Keratinocyte (primary cell): ENCODE results near the gene ASB15.

Experiments
- EZH2 ChIP-seq: IDR thresholded peaks from one replicate; pipeline ENCODE4 v1.6.1; 2012; ENCODE audit warnings: inconsistent platforms, mild to moderate bottlenecking, low read length, moderate library complexity
- TF ChIP-seq, protein P1 (sequence below), 3 experiments: IDR thresholded peaks in 1 of 3; conservative IDR thresholded peaks in 1 of 3; optimal IDR thresholded peaks in 1 of 3; 2 replicates in 2 of 3; 3 replicates in 1 of 3; pipeline versions ENCODE3 to v1.5.1; 2011; ENCODE audit warnings: low read length in 3 of 3, mild to moderate bottlenecking in 3 of 3, moderate library complexity in 2 of 3, control low read depth in 1 of 3, inconsistent platforms in 1 of 3; ENCODE audit not compliant: insufficient read depth in 2 of 3; ENCODE audit errors: extremely low read depth in 1 of 3

DNA sequence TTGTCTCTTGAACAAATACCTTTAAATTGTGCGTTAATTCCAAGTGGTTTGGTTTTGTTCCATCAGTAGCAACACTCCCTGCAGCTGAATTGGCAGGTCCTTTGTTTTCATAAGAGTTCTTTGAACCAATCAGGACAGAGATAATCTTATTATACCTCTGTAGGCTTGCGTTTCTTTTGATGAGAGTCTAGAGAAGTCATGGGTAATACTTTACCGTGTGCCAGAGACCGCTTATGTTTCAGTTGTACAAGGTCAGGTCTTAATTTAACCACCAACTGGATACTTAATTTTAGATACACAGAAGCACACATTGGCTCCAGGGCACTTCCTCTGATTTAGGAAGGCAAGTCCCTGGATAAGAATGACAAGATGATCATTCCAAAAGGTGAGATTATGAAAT lies at the start of gene ASB15:
- TF ChIP-seq, protein P1, sequence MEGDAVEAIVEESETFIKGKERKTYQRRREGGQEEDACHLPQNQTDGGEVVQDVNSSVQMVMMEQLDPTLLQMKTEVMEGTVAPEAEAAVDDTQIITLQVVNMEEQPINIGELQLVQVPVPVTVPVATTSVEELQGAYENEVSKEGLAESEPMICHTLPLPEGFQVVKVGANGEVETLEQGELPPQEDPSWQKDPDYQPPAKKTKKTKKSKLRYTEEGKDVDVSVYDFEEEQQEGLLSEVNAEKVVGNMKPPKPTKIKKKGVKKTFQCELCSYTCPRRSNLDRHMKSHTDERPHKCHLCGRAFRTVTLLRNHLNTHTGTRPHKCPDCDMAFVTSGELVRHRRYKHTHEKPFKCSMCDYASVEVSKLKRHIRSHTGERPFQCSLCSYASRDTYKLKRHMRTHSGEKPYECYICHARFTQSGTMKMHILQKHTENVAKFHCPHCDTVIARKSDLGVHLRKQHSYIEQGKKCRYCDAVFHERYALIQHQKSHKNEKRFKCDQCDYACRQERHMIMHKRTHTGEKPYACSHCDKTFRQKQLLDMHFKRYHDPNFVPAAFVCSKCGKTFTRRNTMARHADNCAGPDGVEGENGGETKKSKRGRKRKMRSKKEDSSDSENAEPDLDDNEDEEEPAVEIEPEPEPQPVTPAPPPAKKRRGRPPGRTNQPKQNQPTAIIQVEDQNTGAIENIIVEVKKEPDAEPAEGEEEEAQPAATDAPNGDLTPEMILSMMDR (optimal IDR thresholded peaks at IDR 0.05 in 1 of 3, IDR thresholded peaks at IDR 0.05 in 1 of 3, conservative IDR thresholded peaks at IDR 0.05 in 1 of 3; ENCODE audit: extremely low read depth in 1 of 3, insufficient read depth in 2 of 3, low read length in 3 of 3): no peak
- TF ChIP-seq EZH2: no peak
